Ovary (tissue), 9 donors: ENCODE measurements around the gene KCNJ13. TPM values are rescaled to one million over a fixed set of nuclear protein-coding genes. Genes with fewer than 3 reads are reported as not detected.
"Not testable (repeated sequence)": the region's sequence is repeated elsewhere in the genome, so short reads cannot be mapped to it uniquely, and the experiment has no call there.

Experiments used
- DNase-seq, 5 donors: peaks; one replicate each; pipeline ENCODE4 v3.0.0-alpha.2; 2019 to 2020
- H3K27ac ChIP-seq, 2 donors: fragments of 200-600 bp; one replicate each; pipeline versions ENCODE4 v1.5.1 to v1.8.0; 2019 to 2022
- H3K27me3 ChIP-seq: fragments of 200-600 bp; one replicate; pipeline ENCODE4 v1.8.0; 2022
- H3K36me3 ChIP-seq: fragments of 200-600 bp; sonication (generic); one replicate; pipeline ENCODE4 v1.5.1; 2019
- H3K4me1 ChIP-seq: one replicate; pipeline ENCODE4 v1.8.1; 2013; ENCODE audit warnings: mild to moderate bottlenecking, moderate library complexity; ENCODE audit not compliant: insufficient read depth
- H3K4me3 ChIP-seq: fragments of 200-600 bp; sonication (generic); one replicate; pipeline ENCODE4 v1.5.1; 2017
- H3K9me3 ChIP-seq, 2 donors: fragments of 200-600 bp in 1 of 2; sonication (generic) in 1 of 2; one replicate each; pipeline versions ENCODE4 v1.5.1 to v1.8.1; 2013 to 2019; ENCODE audit warnings: mild to moderate bottlenecking in 1 of 2, moderate library complexity in 1 of 2
- EP300 ChIP-seq: sonication (generic); formaldehyde crosslinking; IDR thresholded peaks from one replicate; pipeline ENCODE4 v1.6.1; 2017; ENCODE audit warnings: antibody characterized with exemption
- POLR2A ChIP-seq: fragments of 450-650 bp; IDR thresholded peaks from one replicate; pipeline ENCODE4 v1.6.1; 2017; ENCODE audit warnings: antibody characterized with exemption, mild to moderate bottlenecking, moderate library complexity
- WGBS, 3 donors: extraction: QIAGEN DNeasy Blood & Tissue Kit in 1 of 3; methylation state at CpG; one replicate each; pipeline versions ENCODE4 v1.1.5 to v1.1.7; 2013 to 2017; 5-methylcytosine and 5-hydroxymethylcytosine counted together
- intact Hi-C, 4 donors: fragments of 100-400 bp; cut with DNase I; formaldehyde crosslinking; loops; one replicate each; pipeline versions ENCODE4 v1.11.0 to v1.15.1; 2022 to 2023
- polyA plus RNA-seq, 2 donors: library from polyadenylated mRNA; stranded (reverse); fragments of 200-250 nt in 1 of 2; fragments of 350-450 nt in 1 of 2; fragmentation: Illumina TruSeq in 1 of 2; extraction: RNeasy Lipid Tissue Mini Kit (QIAGEN cat#74804) in 1 of 2; gene quantifications; one replicate each; pipeline ENCODE4 v1.2.3, GENCODE V29; 2013 to 2014
- small RNA-seq: library from RNA; depleted of rRNA; stranded (forward); fragments of <200 nt; gene quantifications from one replicate; pipeline ENCODE3, GENCODE V24; 2016
- total RNA-seq, 7 donors: library from RNA; depleted of rRNA in 2 of 7; stranded (reverse); fragments of >200 nt in 2 of 7; fragmentation: NEBNext Ultra II Directional in 3 of 7; extraction: Animal tissue kit (Norgen Biotek cat#: 25700) in 3 of 7; gene quantifications; one replicate each; pipeline versions ENCODE4 v1.1.0 to v1.2.4, GENCODE V29; 2016 to 2023
- TF ChIP-seq, protein P1 (sequence below), 3 donors: fragments of 450-650 bp in 2 of 3; fragments of 200-600 bp in 1 of 3; IDR thresholded peaks; one replicate each; pipeline versions ENCODE4 v1.5.1 to v1.8.0; 2016 to 2022; ENCODE audit warnings: antibody characterized with exemption in 3 of 3, mild to moderate bottlenecking in 1 of 3
- donor health status: DM: no; HTN: no; CAD: no; lungs with moderate emphysema.
- donor health status: DM: no; HTN: no; CAD: no.
- donor health status: Bipolar disorder and iron deficiency.
- donor health status: DM: yes; HTN: yes; CAD: no.
- donor health status: DM: no; HTN: no; CAD: no.
- donor health status: DM: yes; HTN: yes; CAD: no.

Gene KCNJ13
- total and polyA plus RNA-seq, 9 donors: 0.24 TPM; not detected in 8

DNA sequence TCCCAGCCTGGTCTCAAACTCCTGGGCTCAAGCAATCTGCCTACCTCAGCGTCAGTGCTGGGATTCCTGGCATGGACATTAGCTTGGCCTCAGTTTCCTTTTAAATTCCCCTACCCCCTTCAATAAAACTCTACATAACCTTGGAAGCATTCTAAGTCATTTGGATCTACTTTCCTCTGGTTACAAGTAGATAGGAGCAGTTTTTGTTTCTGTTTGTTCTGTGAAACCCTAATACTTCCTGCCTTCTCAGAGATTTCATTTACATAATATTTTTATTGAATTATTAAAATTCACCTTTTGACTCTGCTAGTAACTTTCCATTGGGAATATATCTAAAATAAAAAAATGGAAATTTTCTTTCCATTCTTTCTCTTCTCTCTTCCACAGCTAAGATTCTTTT is 53.3 kb downstream of the KCNJ13 start:
- TF ChIP-seq, protein P1, sequence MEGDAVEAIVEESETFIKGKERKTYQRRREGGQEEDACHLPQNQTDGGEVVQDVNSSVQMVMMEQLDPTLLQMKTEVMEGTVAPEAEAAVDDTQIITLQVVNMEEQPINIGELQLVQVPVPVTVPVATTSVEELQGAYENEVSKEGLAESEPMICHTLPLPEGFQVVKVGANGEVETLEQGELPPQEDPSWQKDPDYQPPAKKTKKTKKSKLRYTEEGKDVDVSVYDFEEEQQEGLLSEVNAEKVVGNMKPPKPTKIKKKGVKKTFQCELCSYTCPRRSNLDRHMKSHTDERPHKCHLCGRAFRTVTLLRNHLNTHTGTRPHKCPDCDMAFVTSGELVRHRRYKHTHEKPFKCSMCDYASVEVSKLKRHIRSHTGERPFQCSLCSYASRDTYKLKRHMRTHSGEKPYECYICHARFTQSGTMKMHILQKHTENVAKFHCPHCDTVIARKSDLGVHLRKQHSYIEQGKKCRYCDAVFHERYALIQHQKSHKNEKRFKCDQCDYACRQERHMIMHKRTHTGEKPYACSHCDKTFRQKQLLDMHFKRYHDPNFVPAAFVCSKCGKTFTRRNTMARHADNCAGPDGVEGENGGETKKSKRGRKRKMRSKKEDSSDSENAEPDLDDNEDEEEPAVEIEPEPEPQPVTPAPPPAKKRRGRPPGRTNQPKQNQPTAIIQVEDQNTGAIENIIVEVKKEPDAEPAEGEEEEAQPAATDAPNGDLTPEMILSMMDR (IDR thresholded peaks at IDR 0.05): no peak
- TF ChIP-seq EP300 (no peak), POLR2A (no peak)
- Histone ChIP-seq H3K27me3 (no peaks in the 10 kb centered on the region), H3K4me1 (no peaks in the 10 kb centered on the region), H3K9me3 (no peaks in the 10 kb centered on the region), H3K36me3 (no peaks in the 10 kb centered on the region), H3K27ac (no peak overlapping the region), H3K4me3 (no peak overlapping the region)
- DNase-seq: no peak
- intact Hi-C loops: no loop called here
- WGBS, 3 donors: 63 to 82% (median 65%) methylated on average over 1 of the region's 1 CpG

DNA sequence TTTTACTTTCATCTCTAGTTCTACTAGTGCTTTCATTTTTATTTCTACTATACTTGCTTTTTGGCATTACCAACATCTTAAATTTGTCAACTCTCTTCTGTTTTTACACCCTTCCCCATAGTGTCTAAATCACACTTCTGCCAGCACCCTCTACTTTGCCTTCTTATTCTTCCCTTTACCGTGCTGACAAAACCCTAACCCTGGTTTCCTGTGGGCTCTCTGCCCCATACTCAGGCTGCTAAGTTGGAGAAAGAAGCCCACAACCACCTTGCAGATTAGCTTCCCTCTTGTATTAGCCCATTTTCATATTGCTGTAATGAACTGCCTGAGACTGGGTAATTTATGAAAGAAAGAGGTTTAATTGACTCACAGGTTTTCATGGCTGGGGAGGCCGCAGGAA is 54.5 kb downstream of the KCNJ13 start:
- Histone ChIP-seq H3K27ac (no peak overlapping the region), H3K36me3 (no peaks in the 10 kb centered on the region), H3K4me3 (no peak overlapping the region), H3K27me3 (no peaks in the 10 kb centered on the region), H3K9me3 (no peaks in the 10 kb centered on the region), H3K4me1 (no peaks in the 10 kb centered on the region)
- TF ChIP-seq, protein P1 (IDR thresholded peaks at IDR 0.05): no peak
- no peak for TF ChIP-seq EP300
- no peak for DNase-seq
- whole genome bisulfite sequencing, 3 donors: 84 to 93% (median 89%) methylated on average over 2 of the region's 2 CpGs
- intact Hi-C loops: no loop called here

DNA sequence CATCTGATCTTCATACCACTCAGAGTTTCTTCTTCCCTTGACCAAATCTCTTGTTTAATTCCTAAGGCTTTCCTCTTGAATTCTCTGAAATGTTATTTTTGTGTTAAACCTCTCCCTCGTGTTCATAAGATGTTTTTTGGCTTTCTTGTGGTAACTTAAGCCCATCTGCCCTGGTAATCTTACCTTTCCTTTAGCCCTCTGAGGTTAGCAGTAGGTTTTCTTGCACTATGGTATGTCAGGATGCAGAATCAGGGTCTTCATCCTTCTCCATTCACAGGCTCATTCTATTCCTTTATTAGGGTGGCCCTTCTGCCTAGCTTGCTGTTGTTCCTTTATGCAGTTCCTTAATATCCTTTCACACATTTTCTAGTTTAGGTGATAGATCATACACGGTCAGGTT is 55.1 kb downstream of the KCNJ13 start:
- no peaks in the 10 kb centered on the region for H3K36me3 ChIP-seq
- no peak overlapping the region for H3K27ac ChIP-seq
- H3K9me3 ChIP-seq: no peaks in the 10 kb centered on the region
- TF ChIP-seq, protein P1 (IDR thresholded peaks at IDR 0.05): no peak
- TF ChIP-seq POLR2A: no peak
- TF ChIP-seq EP300: no peak
- 48 to 81% (median 81%) methylated on average over 2 of the region's 2 CpGs for WGBS, 3 donors
- no peaks in the 10 kb centered on the region for H3K4me1 ChIP-seq
- H3K27me3 ChIP-seq: no peaks in the 10 kb centered on the region
- intact Hi-C loops: no loop called here
- no peak overlapping the region for H3K4me3 ChIP-seq
- no peak for DNase-seq

DNA sequence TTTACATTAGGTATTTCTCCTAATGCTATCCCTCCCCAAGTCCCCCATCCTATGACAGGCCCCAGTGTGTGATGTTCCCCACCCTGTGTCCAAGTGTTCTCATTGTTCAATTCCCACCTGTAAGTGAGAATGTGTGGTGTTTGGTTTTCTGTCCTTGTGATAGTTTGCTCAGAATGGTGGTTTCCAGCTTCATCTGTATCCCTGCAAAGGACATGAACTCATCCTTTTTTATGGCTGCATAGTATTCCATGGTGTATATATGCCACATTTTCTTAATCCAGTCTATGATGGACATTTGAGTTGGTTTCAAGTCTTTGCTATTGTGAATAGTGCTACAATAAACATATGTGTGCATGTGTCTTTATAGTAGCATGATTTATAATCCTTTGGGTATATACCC is 56.3 kb downstream of the KCNJ13 start:
- H3K36me3 ChIP-seq, H3K4me3 ChIP-seq, DNase-seq, H3K9me3 ChIP-seq, H3K27ac ChIP-seq, H3K4me1 ChIP-seq, H3K27me3 ChIP-seq, intact Hi-C loops: not testable (repeated sequence)

Small RNA genes within 50 kb of the gene (small RNA-seq; reads per million reads assigned to genes)
- gene RNU6-107P: not detected

Other genes starting within 250 kb of the KCNJ13 start
- gene CHRNG, start 236.9 kb downstream of the KCNJ13 start, total RNA-seq: not detected
- gene CHRNG, start 236.9 kb downstream of the KCNJ13 start, polyA plus RNA-seq: not detected
- 1 to 10 TPM; 4.3 to 9.7 (median 7.6) TPM for gene TIGD1, start 226.0 kb downstream of the KCNJ13 start, total RNA-seq
- 1 to 10 TPM; 5.1 to 6.6 TPM for gene TIGD1, start 226.0 kb downstream of the KCNJ13 start, polyA plus RNA-seq
- gene EIF4E2, start 225.9 kb downstream of the KCNJ13 start, total RNA-seq: 10 to 100 TPM; 18.6 to 47.6 (median 42.8) TPM
- gene EIF4E2, start 225.9 kb downstream of the KCNJ13 start, polyA plus RNA-seq: 100 to 1,000 TPM in 1 of 2 donors, 10 to 100 TPM in 1; 41.9 to 111 TPM
- 10 to 100 TPM; 14.8 to 87.0 (median 46.8) TPM for gene EFHD1, start 143.0 kb downstream of the KCNJ13 start, total RNA-seq
- gene EFHD1, start 143.0 kb downstream of the KCNJ13 start, polyA plus RNA-seq: 100 to 1,000 TPM in 1 of 2 donors, 10 to 100 TPM in 1; 83.4 to 154 TPM
- gene GIGYF2, start 79.2 kb downstream of the KCNJ13 start, total RNA-seq: 10 to 100 TPM; 55.2 to 83.6 (median 69.4) TPM
- gene GIGYF2, start 79.2 kb downstream of the KCNJ13 start, polyA plus RNA-seq: 10 to 100 TPM; 22.1 to 55.9 TPM
- gene SNORC, start 93.7 kb upstream of the KCNJ13 start, total RNA-seq: 1 to 10 TPM in 5 of 7 donors, under 1 TPM in 2; 0.76 to 2.9 (median 1.1) TPM
- gene SNORC, start 93.7 kb upstream of the KCNJ13 start, polyA plus RNA-seq: under 1 TPM; 0.10 to 0.93 TPM
- 1 to 10 TPM in 4 of 7 donors, under 1 TPM in 3; 0.18 to 3.1 (median 1.1) TPM for gene NGEF, start 236.7 kb upstream of the KCNJ13 start, total RNA-seq
- gene NGEF, start 236.7 kb upstream of the KCNJ13 start, polyA plus RNA-seq: under 1 TPM; 0.53 to 0.62 TPM